Immature natural killer cell (primary cell): ENCODE measurements around the gene TMEM114. TPM values are rescaled to one million over a fixed set of nuclear protein-coding genes. Genes with fewer than 3 reads are reported as not detected.

ENCODE experiments used
- DNase-seq, 3 donors: peaks; one replicate each; pipeline ENCODE4 v3.0.0; 2022; ENCODE audit warnings: mixed read lengths in 1 of 3
- H3K27ac Mint-ChIP-seq, 6 donors: one replicate each; pipeline ENCODE4 v1.8.0; 2020; ENCODE audit warnings: mixed read lengths in 6 of 6, mild to moderate bottlenecking in 5 of 6, inconsistent platforms in 4 of 6, moderate library complexity in 3 of 6
- H3K27me3 Mint-ChIP-seq, 3 donors: one replicate each; pipeline ENCODE4 v1.8.0; 2020 to 2021; ENCODE audit warnings: low read depth in 3 of 3, mild to moderate bottlenecking in 3 of 3, mixed read lengths in 3 of 3, moderate library complexity in 3 of 3, inconsistent platforms in 1 of 3
- H3K36me3 Mint-ChIP-seq, 3 donors: one replicate each; pipeline ENCODE4 v1.8.0; 2020; ENCODE audit warnings: mixed read lengths in 3 of 3, inconsistent platforms in 2 of 3, mild to moderate bottlenecking in 2 of 3
- H3K4me1 Mint-ChIP-seq, 2 donors: one replicate each; pipeline ENCODE4 v1.8.0; 2020; ENCODE audit warnings: inconsistent platforms in 2 of 2, mild to moderate bottlenecking in 2 of 2, mixed read lengths in 2 of 2, moderate library complexity in 1 of 2
- H3K4me3 Mint-ChIP-seq, 5 donors: one replicate each; pipeline ENCODE4 v1.8.0; 2020; ENCODE audit warnings: mild to moderate bottlenecking in 5 of 5, mixed read lengths in 5 of 5, inconsistent platforms in 3 of 5, moderate library complexity in 3 of 5
- H3K9me3 Mint-ChIP-seq, 6 donors: one replicate each; pipeline ENCODE4 v1.8.0; 2020; ENCODE audit warnings: mild to moderate bottlenecking in 6 of 6, mixed read lengths in 6 of 6, inconsistent platforms in 4 of 6, moderate library complexity in 3 of 6
- polyA plus RNA-seq, 3 donors: library from polyadenylated mRNA; unstranded; fragments of 300-500 nt; fragmentation: Illumina TruSeq; gene quantifications; one replicate each; pipeline ENCODE4 v1.2.3, GENCODE V29; 2021

The TMEM114 gene
- polyA plus RNA-seq, 3 donors from 2014 or later, result not detected

- H3K27ac Mint-ChIP-seq, result no peak overlapping the region
- H3K27me3 Mint-ChIP-seq, result peaks cover 0 to 3% (median 0%) of the 10 kb centered on the region in 3 donors
- H3K9me3 Mint-ChIP-seq, result no peaks in the 10 kb centered on the region
- H3K36me3 Mint-ChIP-seq, result no peaks in the 10 kb centered on the region
- H3K4me1 Mint-ChIP-seq, result no peaks in the 10 kb centered on the region
- H3K4me3 Mint-ChIP-seq, result no peak overlapping the region
- no peak for DNase-seq
Measured at GRCh38 chr16:8561496-8561895, 28.8 kb downstream of the TMEM114 start.

GRCh38 chr16:8555400-8555799, 34.9 kb downstream of the TMEM114 start:
- no peak for DNase-seq
- H3K4me3 Mint-ChIP-seq, result no peak overlapping the region
- H3K4me1 Mint-ChIP-seq, result no peaks in the 10 kb centered on the region
- H3K36me3 Mint-ChIP-seq, result no peaks in the 10 kb centered on the region
- no peaks in the 10 kb centered on the region for H3K9me3 Mint-ChIP-seq
- no peak overlapping the region for H3K27ac Mint-ChIP-seq
- peaks cover 3 to 7% (median 4%) of the 10 kb centered on the region in 3 donors for H3K27me3 Mint-ChIP-seq

- Mint-ChIP-seq H3K4me1 (no peaks in the 10 kb centered on the region), H3K36me3 (no peaks in the 10 kb centered on the region), H3K27me3 (peaks cover 3 to 7% (median 4%) of the 10 kb centered on the region in 3 donors), H3K4me3 (no peak overlapping the region), H3K27ac (no peak overlapping the region), H3K9me3 (no peaks in the 10 kb centered on the region)
- no peak for DNase-seq
Measured at GRCh38 chr16:8554881-8555280, 35.4 kb downstream of the TMEM114 start.

GRCh38 chr16:8554022-8554421, 36.3 kb downstream of the TMEM114 start:
- Mint-ChIP-seq H3K27me3 (peaks cover 1 to 7% (median 6%) of the 10 kb centered on the region in 3 donors), H3K4me3 (no peak overlapping the region), H3K27ac (no peak overlapping the region), H3K36me3 (no peaks in the 10 kb centered on the region), H3K4me1 (no peaks in the 10 kb centered on the region), H3K9me3 (no peaks in the 10 kb centered on the region)
- DNase-seq, result no peak

- no peak for DNase-seq
- H3K36me3 Mint-ChIP-seq, result no peaks in the 10 kb centered on the region
- no peak overlapping the region for H3K27ac Mint-ChIP-seq
Measured at GRCh38 chr16:8552487-8553221, 37.7 kb downstream of the TMEM114 start.

GRCh38 chr16:8551388-8552332, 38.7 kb downstream of the TMEM114 start:
- no peaks in the 10 kb centered on the region for H3K36me3 Mint-ChIP-seq
- peaks cover 0 to 8% (median 7%) of the 10 kb centered on the region in 3 donors for H3K27me3 Mint-ChIP-seq
- no peak overlapping the region for H3K4me3 Mint-ChIP-seq
- H3K4me1 Mint-ChIP-seq, result no peaks in the 10 kb centered on the region
- no peak overlapping the region for H3K27ac Mint-ChIP-seq
- no peaks in the 10 kb centered on the region for H3K9me3 Mint-ChIP-seq
- DNase-seq, result no peak

More at GRCh38 chr16:8552487-8553221, 37.7 kb downstream of the TMEM114 start:
- Mint-ChIP-seq H3K27me3 (peaks cover 0 to 8% (median 7%) of the 10 kb centered on the region in 3 donors), H3K4me1 (no peaks in the 10 kb centered on the region), H3K9me3 (no peaks in the 10 kb centered on the region), H3K4me3 (no peak overlapping the region)

- no peaks in the 10 kb centered on the region for H3K4me1 Mint-ChIP-seq
- peaks cover 0 to 10% (median 5%) of the 10 kb centered on the region in 3 donors for H3K27me3 Mint-ChIP-seq
- DNase-seq, result no peak
- H3K27ac Mint-ChIP-seq, result no peak overlapping the region
- H3K9me3 Mint-ChIP-seq, result no peaks in the 10 kb centered on the region
- no peaks in the 10 kb centered on the region for H3K36me3 Mint-ChIP-seq
- no peak overlapping the region for H3K4me3 Mint-ChIP-seq
Measured at GRCh38 chr16:8550728-8551387, 39.5 kb downstream of the TMEM114 start.

GRCh38 chr16:8549843-8550412, 40.4 kb downstream of the TMEM114 start:
- Mint-ChIP-seq H3K27ac (no peak overlapping the region), H3K27me3 (peaks cover 0 to 10% (median 5%) of the 10 kb centered on the region in 3 donors), H3K36me3 (no peaks in the 10 kb centered on the region), H3K9me3 (no peaks in the 10 kb centered on the region), H3K4me3 (no peak overlapping the region), H3K4me1 (no peaks in the 10 kb centered on the region)
- DNase-seq, result no peak

GRCh38 chr16:8548166-8548565, 42.1 kb downstream of the TMEM114 start:
- Mint-ChIP-seq H3K27ac (no peak overlapping the region), H3K4me1 (no peaks in the 10 kb centered on the region), H3K9me3 (no peaks in the 10 kb centered on the region), H3K27me3 (peaks cover 0 to 10% (median 8%) of the 10 kb centered on the region in 3 donors), H3K4me3 (no peak overlapping the region), H3K36me3 (no peaks in the 10 kb centered on the region)
- no peak for DNase-seq

GRCh38 chr16:8547762-8548161, 42.5 kb downstream of the TMEM114 start:
- Mint-ChIP-seq H3K27ac (no peak overlapping the region), H3K4me3 (no peak overlapping the region), H3K36me3 (no peaks in the 10 kb centered on the region), H3K9me3 (no peaks in the 10 kb centered on the region), H3K27me3 (peaks cover 0 to 8% (median 7%) of the 10 kb centered on the region in 3 donors), H3K4me1 (no peaks in the 10 kb centered on the region)
- no peak for DNase-seq

- Mint-ChIP-seq H3K9me3 (no peaks in the 10 kb centered on the region), H3K4me3 (no peak overlapping the region), H3K27me3 (peaks cover 0 to 8% (median 4%) of the 10 kb centered on the region in 3 donors), H3K36me3 (no peaks in the 10 kb centered on the region), H3K4me1 (no peaks in the 10 kb centered on the region), H3K27ac (no peak overlapping the region)
- no peak for DNase-seq
Measured at GRCh38 chr16:8544406-8544805, 45.9 kb downstream of the TMEM114 start.

GRCh38 chr16:8543258-8543657, 47.1 kb downstream of the TMEM114 start:
- H3K27me3 Mint-ChIP-seq, result peaks cover 2 to 9% (median 4%) of the 10 kb centered on the region in 3 donors
- no peak overlapping the region for H3K27ac Mint-ChIP-seq
- no peaks in the 10 kb centered on the region for H3K36me3 Mint-ChIP-seq
- no peaks in the 10 kb centered on the region for H3K9me3 Mint-ChIP-seq
- no peaks in the 10 kb centered on the region for H3K4me1 Mint-ChIP-seq
- no peak overlapping the region for H3K4me3 Mint-ChIP-seq
- no peak for DNase-seq

- peaks cover 2 to 11% (median 6%) of the 10 kb centered on the region in 3 donors for H3K27me3 Mint-ChIP-seq
- H3K36me3 Mint-ChIP-seq, result no peaks in the 10 kb centered on the region
- H3K4me1 Mint-ChIP-seq, result no peaks in the 10 kb centered on the region
- H3K9me3 Mint-ChIP-seq, result no peaks in the 10 kb centered on the region
- no peak overlapping the region for H3K27ac Mint-ChIP-seq
- no peak for DNase-seq
- H3K4me3 Mint-ChIP-seq, result no peak overlapping the region
Measured at GRCh38 chr16:8542393-8542792, 47.9 kb downstream of the TMEM114 start.
